Measurements from ENCODE around the gene HOXD13.

The HOXD13 gene

DNA sequence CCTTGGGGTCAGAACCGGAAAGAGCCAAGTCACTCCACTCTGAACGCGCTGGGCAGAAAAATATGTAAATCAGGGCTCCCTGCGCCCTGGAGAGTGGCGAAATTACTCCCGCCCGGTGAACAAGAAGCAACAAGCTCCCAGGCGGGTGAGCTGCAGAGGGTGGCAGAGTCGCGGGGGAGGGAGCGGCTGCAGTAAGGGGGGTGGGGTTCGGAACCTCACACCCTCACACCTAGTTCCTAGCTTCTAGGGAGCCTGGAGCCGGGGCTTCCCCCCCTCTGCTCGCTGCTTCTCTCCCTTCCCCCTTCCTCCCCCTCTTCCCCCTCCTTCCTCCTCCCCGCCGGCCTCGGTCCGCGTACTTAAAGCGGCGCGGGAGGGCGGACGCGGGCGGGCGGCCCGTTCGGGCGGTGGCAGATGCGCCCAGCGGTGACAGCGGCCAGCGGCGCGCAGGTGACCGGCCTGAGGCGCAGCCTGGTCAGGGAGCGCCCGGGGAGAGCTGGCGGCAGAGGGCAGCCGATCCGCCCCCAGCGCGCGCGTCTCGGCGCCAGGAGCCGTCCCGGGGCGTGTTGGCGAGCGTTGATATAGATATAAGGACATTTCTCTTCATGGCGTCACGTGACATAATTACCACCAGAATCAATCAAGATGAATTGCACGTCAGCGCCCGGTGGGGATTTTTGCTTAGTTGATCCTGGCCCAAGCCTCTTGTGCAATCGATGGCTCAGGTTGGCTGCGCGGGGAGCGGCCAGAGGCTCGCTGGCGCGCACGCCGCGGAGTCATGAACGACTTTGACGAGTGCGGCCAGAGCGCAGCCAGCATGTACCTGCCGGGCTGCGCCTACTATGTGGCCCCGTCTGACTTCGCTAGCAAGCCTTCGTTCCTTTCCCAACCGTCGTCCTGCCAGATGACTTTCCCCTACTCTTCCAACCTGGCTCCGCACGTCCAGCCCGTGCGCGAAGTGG, 14.3 kb downstream of the HOXD13 start, which contains the start of gene HOXD11:
Gene HOXD11, plus strand, starts transcription at position 700 of the 959 bp plus-strand sequence. Its CDS starts 76 bp downstream, at position 776.
- DNase-seq, result peak; percentile 78

DNA sequence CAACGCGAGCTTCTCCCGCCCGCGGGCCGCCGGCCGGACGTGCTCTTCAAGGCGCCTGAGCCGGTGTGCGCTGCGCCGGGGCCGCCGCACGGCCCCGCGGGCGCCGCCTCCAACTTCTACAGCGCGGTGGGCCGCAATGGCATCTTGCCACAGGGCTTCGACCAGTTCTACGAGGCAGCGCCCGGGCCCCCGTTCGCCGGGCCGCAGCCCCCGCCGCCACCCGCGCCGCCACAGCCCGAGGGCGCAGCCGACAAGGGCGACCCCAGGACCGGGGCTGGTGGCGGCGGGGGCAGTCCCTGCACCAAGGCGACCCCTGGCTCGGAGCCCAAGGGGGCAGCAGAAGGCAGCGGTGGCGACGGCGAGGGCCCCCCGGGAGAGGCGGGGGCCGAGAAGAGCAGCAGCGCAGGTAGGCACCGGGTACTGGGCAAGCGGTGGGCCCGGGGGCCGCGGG, 15.2 kb downstream of the HOXD13 start:
- no peak for DNase-seq

DNA sequence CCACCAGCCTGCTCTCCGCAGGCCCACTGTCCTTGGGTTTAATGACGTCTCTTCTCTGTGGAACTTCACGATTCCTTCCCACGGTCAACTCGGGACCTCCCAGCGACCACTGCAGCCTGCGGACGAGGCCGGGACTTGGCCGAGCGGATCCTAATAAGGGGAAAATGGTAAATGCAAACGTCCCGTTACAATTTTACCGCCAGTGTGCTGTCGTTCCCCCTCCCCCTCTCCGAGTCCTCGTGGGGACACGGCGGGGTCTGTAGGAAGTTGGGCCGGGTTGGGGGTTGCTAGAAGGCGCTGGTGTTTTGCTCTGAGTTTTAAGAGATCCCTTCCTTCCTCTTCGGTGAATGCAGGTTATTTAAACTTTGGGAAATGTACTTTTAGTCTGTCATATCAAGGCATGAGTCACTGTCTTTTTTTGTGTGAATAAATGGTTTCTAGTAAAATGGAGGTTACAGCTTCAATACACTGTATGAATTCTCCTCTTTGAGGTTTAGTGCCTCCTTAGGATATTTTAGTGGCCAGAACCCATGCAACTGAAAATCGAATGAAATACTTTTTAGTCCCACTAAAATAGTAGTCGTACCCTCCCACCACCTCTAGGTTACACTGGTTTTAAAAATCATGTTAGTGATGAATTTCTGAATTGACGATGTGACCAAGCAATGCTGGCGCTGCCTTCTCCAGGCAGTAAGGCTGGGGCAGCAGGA, 16.8 kb downstream of the HOXD13 start:
- DNase-seq, result no peak

DNA sequence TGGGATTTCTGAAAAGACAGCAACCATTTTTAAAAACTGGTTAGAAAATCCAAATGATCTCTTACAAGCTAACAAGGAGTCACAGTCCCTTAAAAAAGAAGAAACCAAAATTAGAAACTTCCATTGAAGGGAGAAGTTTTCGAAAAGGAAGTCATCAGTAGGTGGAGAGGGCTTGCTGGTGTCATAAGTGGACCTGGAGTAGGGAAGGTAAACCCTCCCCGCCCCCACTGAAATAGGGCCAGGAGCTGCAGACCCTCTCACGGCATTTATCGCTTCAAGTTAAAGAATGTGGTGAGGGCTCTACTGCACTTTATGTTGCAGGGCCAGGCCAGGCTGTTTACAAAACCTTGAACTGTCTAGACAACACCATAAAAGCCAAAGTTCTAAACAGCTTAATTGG, 17.4 kb downstream of the HOXD13 start:
- DNase-seq, result no peak

DNA sequence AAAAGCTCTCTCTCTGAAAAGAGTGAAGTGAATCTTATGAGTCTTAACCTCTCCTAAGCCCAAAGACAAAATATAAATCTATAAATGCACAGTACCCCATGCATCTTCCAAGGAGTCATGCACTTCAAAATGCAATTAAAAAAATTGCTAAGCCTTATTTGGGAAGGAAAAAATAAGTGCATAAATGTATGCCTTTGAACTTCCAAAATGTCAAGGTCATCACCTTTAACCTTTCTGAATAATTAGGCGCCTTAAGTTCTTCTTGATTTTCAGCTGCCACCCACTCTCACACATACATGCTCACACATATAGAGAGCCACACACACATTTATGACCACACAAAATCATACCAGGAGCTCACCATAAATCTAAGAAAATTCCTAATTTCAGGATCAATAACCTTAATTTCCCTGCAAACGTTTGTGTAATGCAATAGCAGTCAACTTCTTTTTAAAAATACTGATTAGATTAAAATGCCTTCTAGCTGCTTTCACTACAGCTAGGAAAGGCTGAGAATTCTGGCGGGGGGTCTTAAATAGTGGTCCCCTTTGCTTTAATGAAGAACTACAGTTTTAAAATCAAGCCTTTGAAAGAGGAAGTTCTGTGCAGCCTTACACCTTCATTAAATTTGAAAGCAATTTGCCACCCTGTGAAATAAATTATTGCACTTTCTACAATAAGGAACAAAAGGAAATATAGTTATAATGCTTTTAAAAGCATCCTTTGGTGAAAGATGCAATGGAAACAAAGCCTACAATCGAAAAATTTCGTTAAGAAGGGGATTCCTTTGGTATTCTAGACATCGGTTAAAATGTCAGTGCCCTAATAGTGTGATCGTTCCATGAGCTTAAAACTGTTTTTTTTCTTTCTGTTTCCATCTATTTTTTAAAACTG, 18.1 kb downstream of the HOXD13 start:
- no peak for DNase-seq

DNA sequence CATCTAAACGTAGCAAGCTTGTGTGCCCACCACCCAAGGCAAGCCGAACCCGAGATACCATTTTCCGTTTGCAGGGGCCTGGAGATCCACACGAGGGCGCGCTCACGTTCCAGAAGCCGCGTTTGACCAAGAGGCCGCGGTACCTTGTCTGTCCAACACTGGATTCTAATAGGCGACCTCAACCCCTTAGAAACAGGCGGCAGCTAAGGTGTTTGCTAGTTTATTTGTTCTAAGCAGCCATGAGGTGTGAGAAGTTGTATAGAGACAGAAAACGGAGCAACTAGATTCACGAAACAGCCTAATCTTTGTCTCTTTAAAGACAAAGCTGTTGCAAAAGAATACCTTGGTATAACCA, 18.8 kb downstream of the HOXD13 start:
- DNase-seq, result peak; percentile 81

DNA sequence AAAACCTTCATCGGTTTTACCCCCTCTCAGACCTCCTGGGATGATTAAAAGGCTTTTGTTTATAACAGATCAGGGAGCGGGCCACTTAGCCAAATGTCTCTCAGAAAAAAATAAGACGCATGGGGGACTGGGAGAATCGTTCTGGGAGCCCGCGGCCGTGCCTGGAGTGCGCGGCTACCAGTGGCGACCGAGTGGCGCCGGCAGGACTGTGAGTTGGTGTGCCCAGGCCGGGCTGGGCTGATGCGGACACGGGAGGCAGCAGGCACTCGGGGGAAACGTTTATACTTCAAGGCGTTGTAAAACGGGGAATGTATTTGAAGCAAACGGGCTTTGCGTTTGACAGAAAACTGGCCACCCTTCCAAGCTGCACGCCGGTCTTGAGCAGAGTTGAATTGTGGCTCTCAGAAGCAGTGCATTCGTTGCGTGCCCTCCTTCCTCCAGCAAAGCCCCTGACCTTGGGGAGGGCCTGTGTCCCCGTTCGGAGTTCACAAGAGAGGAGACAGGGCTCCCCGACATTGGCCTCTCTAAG, 19.4 kb downstream of the HOXD13 start:
- no peak for DNase-seq

DNA sequence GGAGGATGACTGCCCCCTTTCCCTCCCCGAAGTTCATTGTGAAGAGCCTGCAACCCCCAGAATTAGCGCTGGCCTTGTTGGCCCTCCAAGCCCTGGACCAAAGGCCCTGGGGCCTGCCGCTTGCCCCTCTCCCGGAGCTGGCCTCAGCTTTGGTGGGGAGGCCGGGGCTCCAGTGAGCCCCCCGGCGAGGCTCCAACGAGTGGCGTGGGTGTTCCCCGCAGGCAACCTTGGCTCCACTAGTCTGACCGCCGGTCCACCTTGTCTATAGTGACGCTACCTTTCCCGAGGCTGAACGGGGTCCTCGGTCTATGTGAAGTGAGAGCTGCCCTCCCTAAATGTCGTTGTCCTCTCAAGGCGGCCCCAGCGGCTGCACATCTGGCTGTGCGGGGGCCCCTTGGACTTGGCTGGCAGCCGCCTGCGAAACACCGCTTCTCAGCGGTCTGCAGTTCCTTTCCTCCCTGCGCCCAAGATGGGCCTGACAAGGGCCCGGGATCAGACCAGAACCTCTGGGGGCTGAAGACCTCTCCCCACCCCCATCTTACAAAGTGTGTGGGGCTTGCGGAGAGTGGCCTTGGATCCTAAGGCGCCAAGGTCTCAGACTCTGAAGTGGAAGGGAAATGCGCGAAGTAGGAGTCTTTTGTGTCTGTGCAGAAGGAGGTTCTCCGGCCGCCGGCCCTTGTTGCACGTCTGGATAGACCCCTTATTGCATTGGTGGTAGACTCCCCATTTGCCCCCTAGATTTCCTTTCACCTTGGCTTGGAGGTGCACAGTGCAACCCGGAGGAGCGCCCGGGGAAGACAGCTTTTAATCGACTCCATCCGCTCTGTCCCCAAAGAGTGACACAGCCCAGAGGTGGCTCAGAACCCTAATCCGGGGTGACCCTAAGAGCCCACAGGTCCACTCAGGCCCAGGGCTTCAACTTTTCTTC, 20.1 kb downstream of the HOXD13 start:
- DNase-seq, result no peak

DNA sequence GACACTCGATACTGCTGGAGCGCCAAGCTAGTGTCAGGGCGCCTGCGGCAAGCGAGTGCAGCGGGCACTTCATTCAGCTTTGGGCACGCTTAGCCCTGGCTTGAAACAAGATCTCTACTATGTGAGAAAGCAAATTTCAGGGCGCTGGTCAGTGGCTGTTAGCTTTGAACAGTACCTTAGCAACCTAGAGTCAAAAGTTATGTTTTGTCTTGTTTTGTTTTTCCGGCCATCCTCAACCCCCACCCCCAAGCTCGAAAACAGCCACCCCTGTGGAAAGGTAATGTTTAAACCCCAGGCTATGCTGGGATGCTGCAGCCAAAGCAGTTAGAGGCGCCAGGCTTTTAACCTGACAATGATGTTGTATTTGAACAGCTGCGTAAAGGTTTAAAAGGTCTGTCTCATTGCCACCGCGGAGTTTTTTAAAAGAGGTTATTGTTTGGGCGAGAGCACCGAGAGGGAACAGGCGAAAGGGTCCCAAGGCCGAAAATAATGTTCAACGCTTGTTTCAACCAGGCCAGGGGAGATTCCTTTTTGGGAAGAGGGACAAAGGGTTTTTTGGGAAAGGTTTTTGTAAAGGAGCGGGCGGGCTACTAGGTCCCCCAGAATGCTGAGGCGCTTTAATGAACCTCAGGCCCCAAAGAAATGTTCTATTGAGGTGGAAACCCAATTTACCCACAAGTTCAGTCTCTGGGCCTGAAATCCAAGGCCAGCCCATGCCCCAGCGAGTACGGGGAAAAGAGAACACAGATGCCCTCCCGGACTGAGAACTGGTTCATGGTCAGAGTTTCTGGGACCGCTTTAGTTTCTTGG, 21.8 kb downstream of the HOXD13 start:
- DNase-seq, result peak; percentile 70

DNA sequence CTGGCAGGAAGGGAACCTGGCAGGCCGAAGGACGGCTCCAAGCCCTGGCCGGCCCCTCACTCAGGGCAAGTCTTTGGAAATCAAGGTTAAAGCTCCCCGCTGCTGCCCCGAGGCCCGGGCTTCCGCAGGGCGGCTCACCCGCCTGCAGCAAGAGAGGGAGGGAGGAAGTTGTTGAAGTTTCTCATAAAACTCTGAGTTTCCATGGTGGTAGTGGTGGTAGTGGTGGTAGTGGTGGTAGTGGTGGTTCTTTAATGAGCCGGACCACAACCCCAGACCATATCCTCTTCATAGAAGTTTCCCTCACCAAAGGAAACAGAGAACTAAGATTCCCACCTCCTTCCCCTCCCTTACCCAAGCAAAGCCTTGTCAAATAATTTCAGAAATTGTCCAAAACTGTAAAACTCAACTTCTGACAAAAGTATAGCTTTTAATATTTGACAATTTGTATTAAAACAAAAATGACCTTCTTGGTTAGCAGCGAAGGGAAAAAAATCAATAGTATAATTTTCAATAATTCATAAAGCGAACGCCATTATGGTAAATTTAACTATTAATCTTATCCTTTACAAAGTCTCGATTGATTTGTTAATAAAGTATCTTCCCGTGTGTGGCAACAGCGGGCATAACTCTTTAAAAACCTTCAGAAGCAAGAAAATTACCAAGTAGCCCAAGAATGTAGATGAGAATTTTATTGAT, 22.6 kb downstream of the HOXD13 start:
- no peak for DNase-seq

DNA sequence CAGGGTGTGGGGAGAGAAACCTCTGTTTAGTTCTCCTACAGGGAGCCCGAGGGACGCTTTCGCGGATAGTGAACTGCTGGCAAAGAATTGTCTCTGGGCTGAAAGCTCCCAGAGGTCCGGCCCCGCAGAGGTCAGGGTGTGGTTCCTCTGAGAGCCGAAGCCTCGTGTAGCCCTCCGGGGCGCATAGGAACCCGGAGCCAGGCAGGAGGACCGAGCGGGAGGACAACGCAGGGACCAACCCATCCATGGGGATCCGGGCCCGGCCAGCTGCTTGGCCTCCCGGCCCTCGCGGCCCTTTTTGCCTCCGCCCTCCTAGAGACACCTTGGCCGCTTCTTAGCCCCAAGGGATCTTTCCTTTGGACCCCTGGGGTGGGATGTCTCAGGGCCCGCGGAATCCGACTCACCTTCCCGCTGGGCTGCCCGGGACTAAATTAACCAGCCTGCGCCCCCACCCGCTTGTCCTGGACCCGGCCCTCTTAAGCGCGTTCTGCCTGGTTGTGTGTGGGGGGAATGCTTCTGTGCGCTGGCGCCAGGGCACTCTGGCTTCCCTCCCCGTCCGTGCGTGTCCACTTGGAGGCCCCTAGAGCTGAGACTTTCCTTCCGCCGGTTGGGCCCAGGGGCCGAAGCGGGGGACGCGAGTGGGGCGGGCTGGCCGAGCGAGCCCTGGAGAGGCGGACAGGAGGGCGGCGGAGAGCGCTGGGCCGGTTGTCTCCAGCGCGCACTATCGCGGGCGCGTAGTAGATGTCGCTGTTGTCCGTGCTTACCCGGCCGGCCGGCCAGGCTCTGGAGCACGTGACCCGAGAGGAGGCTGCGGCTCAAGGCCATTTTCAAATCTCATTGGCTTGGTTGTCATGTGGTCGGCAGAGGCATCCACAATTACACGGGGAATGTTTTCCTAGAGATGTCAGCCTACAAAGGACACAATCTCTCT, 23.6 kb downstream of the HOXD13 start, which contains the start of gene HOXD10:
Gene HOXD10, plus strand, starts transcription at position 896 of the 931 bp plus-strand sequence. CDS start 56 bp downstream, outside the sequence.
- DNase-seq, result peak; percentile 65

DNA sequence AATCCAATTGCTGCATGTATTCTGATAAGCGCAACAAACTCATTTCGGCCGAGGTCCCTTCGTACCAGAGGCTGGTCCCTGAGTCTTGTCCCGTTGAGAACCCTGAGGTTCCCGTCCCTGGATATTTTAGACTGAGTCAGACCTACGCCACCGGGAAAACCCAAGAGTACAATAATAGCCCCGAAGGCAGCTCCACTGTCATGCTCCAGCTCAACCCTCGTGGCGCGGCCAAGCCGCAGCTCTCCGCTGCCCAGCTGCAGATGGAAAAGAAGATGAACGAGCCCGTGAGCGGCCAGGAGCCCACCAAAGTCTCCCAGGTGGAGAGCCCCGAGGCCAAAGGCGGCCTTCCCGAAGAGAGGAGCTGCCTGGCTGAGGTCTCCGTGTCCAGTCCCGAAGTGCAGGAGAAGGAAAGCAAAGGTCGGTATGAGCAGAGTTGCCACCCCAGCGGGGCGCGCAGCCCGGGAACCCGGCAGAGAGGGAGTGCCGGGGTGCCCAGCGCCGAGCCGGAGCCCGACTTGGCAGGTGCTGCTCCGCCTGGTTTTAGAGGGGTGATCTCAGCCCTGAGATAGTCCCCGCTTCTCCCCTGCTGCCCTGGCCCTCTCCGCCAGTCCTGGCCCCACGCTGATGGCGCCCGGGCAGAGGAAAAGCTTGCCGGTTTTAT, 24.8 kb downstream of the HOXD13 start:
- no peak for DNase-seq

DNA sequence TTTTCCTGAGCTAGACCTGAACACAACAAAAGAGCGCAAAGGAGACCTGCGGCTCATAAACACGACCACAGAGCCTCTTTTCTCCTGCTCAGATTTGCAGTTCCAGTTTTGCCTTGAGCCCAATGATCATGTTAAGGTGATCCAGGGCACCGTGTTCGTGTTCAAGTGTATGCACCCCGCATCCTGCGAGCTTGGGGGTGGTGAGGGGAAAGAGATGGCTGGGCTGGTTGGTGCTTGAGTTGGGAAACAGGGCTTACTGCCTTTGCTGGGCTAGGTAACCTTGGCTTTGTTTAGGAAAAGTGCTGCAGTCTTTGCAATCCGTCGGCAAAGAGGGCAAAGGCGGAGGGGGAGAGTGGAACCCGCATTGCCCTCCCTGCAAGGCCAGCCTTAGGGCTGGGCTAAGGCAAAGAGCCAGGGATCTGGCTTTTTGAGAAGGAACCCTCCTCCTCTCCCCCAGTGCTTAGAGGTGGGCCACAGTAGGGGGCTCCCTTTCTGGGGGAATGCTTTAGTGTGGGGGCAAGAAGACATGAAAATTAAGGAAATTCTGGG, 25.4 kb downstream of the HOXD13 start:
- DNase-seq, result no peak

DNA sequence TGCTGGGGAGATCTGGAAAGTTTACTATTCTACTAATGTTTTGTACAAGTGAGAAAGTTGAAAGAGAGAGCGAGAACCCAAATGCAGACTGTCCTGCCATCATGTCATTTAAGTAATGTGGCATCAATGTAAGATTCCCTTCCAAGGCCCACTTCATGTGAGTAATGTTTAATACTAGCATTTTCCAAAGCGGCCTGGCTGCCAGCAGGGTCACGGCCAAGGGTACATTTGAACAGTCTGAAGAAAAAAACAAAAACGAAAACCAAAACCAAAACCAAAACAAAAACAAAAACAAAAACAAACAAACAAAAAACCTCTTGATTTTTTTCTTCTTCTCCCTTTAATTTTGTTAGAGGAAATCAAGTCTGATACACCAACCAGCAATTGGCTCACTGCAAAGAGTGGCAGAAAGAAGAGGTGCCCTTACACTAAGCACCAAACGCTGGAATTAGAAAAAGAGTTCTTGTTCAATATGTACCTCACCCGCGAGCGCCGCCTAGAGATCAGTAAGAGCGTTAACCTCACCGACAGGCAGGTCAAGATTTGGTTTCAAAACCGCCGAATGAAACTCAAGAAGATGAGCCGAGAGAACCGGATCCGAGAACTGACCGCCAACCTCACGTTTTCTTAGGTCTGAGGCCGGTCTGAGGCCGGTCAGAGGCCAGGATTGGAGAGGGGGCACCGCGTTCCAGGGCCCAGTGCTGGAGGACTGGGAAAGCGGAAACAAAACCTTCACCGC, 26.2 kb downstream of the HOXD13 start:
- peak; percentile 69 for DNase-seq

DNA sequence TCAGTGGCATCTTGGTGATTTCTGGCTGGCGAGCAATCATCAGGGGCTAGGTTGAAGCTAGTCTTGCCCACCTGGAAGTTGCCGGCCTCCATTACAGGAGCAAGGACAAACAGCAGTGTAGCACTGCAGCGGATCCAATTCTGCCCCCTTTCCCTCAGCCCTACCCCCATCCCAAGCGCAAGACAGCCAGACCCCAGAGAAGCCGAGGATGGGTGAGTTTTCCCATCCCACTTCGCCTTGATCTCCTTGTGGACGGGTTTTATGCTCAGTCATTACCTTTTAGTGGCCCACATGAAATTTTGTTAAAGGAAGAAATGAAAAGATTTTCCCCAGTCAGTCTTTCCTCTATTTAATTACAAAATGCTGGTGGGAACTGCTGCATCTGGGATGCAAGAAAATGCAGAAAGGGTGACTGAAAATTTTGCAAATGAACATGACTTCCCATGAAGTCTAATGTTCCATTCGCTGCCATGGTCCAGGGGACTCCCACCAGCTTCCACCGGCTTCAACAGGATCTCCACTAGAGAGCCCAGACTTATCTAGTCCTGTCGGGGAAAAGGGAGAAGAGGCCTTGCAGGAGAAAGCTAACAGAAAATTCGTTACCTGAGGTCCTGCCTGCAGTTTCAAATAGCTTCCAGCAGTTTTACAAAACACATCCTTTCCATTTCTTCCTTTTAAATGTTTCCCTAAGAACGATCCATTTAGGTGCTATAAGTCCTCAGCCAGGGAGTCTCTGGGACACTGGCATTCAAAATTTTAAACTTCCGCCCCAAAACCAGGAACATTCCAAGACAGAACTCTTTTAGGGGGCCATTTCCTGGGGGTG, 28.1 kb downstream of the HOXD13 start:
- no peak for DNase-seq
